Adipocyte (in vitro differentiated cells): ENCODE measurements around the gene EGR1.
"Not testable (repeated sequence)": the region's sequence is repeated elsewhere in the genome, so short reads cannot be mapped to it uniquely, and the experiment has no call there.

ENCODE experiments used
- DNase-seq: peaks from one replicate; pipeline ENCODE4 v3.0.0-alpha.2; 2015; ENCODE audit warnings: low read depth
- H3K27me3 ChIP-seq: replicated peaks from 2 replicates; pipeline ENCODE4 v1.7.0; 2013; ENCODE audit warnings: mild to moderate bottlenecking, low read length, moderate library complexity; ENCODE audit not compliant: control insufficient read depth, insufficient read depth
- H3K36me3 ChIP-seq: 2 replicates; pipeline ENCODE4 v1.7.0; 2013; ENCODE audit warnings: low read length, mild to moderate bottlenecking, moderate library complexity; ENCODE audit not compliant: control insufficient read depth, insufficient read depth, severe bottlenecking
- H3K4me1 ChIP-seq: 2 replicates; pipeline ENCODE4 v1.7.0; 2013; ENCODE audit warnings: mild to moderate bottlenecking, low read length, moderate library complexity; ENCODE audit not compliant: control insufficient read depth, insufficient read depth
- H3K4me3 ChIP-seq: 2 replicates; pipeline ENCODE4 v1.7.0; 2013; ENCODE audit warnings: mild to moderate bottlenecking, low read length, moderate library complexity
- H3K9ac ChIP-seq: 2 replicates; pipeline ENCODE4 v1.7.0; 2013; ENCODE audit warnings: mild to moderate bottlenecking, low read length, moderate library complexity
- H3K9me3 ChIP-seq: 2 replicates; pipeline ENCODE4 v1.7.0; 2013; ENCODE audit warnings: mild to moderate bottlenecking, low read length, moderate library complexity; ENCODE audit not compliant: control insufficient read depth

The EGR1 gene

GRCh38 chr5:138466125-138466899 is 1.0 kb downstream of the EGR1 start:
- Histone ChIP-seq H3K36me3 (no peaks in the 10 kb centered on the region), H3K4me3 (peak overlapping the region; percentile 90), H3K4me1 (peaks cover 21% of the 10 kb centered on the region), H3K9me3 (no peaks in the 10 kb centered on the region), H3K9ac (peak overlapping the region; percentile 71), H3K27me3 (no peaks in the 10 kb centered on the region)
- peak; percentile 50 for DNase-seq

- Histone ChIP-seq H3K36me3 (no peaks in the 10 kb centered on the region), H3K4me3 (peak overlapping the region; percentile 90), H3K9ac (peak overlapping the region; percentile 71), H3K27me3 (no peaks in the 10 kb centered on the region), H3K4me1 (peaks cover 17% of the 10 kb centered on the region), H3K9me3 (no peaks in the 10 kb centered on the region)
- DNase-seq: peak; percentile 36
These were observed 1.8 kb downstream of the EGR1 start for GRCh38 chr5:138466900-138467710.

- no peaks in the 10 kb centered on the region for H3K36me3 ChIP-seq
- no peak for DNase-seq
- H3K27me3 ChIP-seq: no peaks in the 10 kb centered on the region
- peaks cover 17% of the 10 kb centered on the region for H3K4me1 ChIP-seq
- H3K9me3 ChIP-seq: no peaks in the 10 kb centered on the region
- no peak overlapping the region for H3K9ac ChIP-seq
- H3K4me3 ChIP-seq: no peak overlapping the region
These were observed 2.4 kb downstream of the EGR1 start for GRCh38 chr5:138467711-138468132.

- peak; percentile 74 for DNase-seq
- Histone ChIP-seq H3K4me1 (peaks cover 14% of the 10 kb centered on the region), H3K27me3 (no peaks in the 10 kb centered on the region), H3K36me3 (no peaks in the 10 kb centered on the region), H3K9ac (no peak overlapping the region), H3K9me3 (no peaks in the 10 kb centered on the region), H3K4me3 (no peak overlapping the region)
These were observed 3.1 kb downstream of the EGR1 start for GRCh38 chr5:138468133-138468965.

GRCh38 chr5:138468966-138469539 is 3.8 kb downstream of the EGR1 start:
- peak; percentile 84 for DNase-seq
- Histone ChIP-seq H3K36me3 (no peaks in the 10 kb centered on the region), H3K9ac (no peak overlapping the region), H3K4me1 (peaks cover 11% of the 10 kb centered on the region), H3K9me3 (no peaks in the 10 kb centered on the region), H3K27me3 (no peaks in the 10 kb centered on the region), H3K4me3 (no peak overlapping the region)

- peak; percentile 94 for DNase-seq
- Histone ChIP-seq H3K4me1 (peaks cover 11% of the 10 kb centered on the region), H3K9ac (no peak overlapping the region), H3K9me3 (no peaks in the 10 kb centered on the region), H3K4me3 (no peak overlapping the region), H3K36me3 (no peaks in the 10 kb centered on the region), H3K27me3 (no peaks in the 10 kb centered on the region)
These were observed 4.5 kb downstream of the EGR1 start for GRCh38 chr5:138469540-138470321.

- Histone ChIP-seq H3K36me3 (no peaks in the 10 kb centered on the region), H3K9me3 (no peaks in the 10 kb centered on the region), H3K9ac (no peak overlapping the region), H3K4me1 (peaks cover 11% of the 10 kb centered on the region), H3K4me3 (no peak overlapping the region), H3K27me3 (no peaks in the 10 kb centered on the region)
- no peak for DNase-seq
These were observed 5.2 kb downstream of the EGR1 start for GRCh38 chr5:138470322-138471051.

- H3K27me3 ChIP-seq: no peaks in the 10 kb centered on the region
- no peak for DNase-seq
- no peak overlapping the region for H3K9ac ChIP-seq
- H3K36me3 ChIP-seq: no peaks in the 10 kb centered on the region
- H3K9me3 ChIP-seq: no peaks in the 10 kb centered on the region
- H3K4me1 ChIP-seq: peaks cover 8% of the 10 kb centered on the region
- H3K4me3 ChIP-seq: no peak overlapping the region
These were observed 5.7 kb downstream of the EGR1 start for GRCh38 chr5:138471052-138471361.

GRCh38 chr5:138472353-138472752 is 7.1 kb downstream of the EGR1 start:
- DNase-seq: no peak
- Histone ChIP-seq H3K4me1 (no peaks in the 10 kb centered on the region), H3K27me3 (no peaks in the 10 kb centered on the region), H3K9ac (no peak overlapping the region), H3K9me3 (no peaks in the 10 kb centered on the region), H3K4me3 (no peak overlapping the region), H3K36me3 (no peaks in the 10 kb centered on the region)

- not testable (repeated sequence) for H3K9me3 ChIP-seq, H3K4me3 ChIP-seq, H3K36me3 ChIP-seq, H3K4me1 ChIP-seq, H3K9ac ChIP-seq, DNase-seq, H3K27me3 ChIP-seq
These were observed 7.9 kb downstream of the EGR1 start for GRCh38 chr5:138473151-138473550.
